Activated naive CD8-positive, alpha-beta T cell treated with anti-CD3 and anti-CD28 coated beads, Interleukin-2, amount 50 U/mL, for 16 hours (primary cell): Measurements from ENCODE around the gene NFIA.

ENCODE experiments used
- DNase-seq: peaks from one replicate; pipeline ENCODE4 v3.0.0-alpha.2; 2020; ENCODE audit warnings: low read depth, low spot score

Gene NFIA

GRCh38 chr1:61297887-61298286 is 215.5 kb downstream of the NFIA start:
- no peak for DNase-seq

DNA sequence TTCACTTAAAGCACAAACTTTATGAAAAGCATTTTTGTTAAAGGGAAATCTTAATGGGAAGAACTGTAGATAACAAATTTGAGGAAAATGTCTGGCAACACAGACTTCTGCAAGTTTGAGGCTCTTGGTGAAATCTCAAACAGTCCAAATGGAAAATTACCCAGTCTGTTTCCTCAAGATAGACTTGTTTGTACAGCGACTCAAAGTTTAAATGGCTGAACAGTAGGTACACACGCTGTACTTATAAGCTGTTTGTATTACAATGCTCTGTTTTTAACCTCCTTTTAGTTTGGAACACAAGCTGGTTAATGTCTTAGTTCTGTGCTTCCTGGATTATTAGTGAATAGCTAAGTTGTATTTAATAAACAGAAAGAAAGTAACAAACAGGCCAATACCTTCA is 217.1 kb downstream of the NFIA start:
- DNase-seq = no peak

DNA sequence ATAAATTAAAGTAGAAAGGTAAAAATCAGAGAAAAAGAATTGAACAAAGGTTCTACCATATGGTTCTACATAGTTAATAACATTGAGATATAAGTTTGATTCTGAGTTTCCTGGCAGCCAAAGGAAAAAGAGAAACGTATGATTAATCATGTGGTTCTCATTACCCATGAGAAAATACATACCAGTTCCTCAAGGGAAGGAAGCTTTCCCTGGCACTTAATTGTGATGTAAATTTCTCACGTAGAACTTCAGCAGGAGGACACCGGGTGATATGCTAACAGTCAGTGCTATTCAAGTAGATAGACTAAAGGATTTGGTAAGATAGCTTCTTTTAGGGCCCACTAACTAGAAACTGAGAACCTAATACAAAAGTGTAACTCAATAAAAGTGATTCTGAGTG is 218.5 kb downstream of the NFIA start:
- no peak for DNase-seq

GRCh38 chr1:61301824-61302657 is 219.7 kb downstream of the NFIA start:
- DNase-seq = no peak

DNA sequence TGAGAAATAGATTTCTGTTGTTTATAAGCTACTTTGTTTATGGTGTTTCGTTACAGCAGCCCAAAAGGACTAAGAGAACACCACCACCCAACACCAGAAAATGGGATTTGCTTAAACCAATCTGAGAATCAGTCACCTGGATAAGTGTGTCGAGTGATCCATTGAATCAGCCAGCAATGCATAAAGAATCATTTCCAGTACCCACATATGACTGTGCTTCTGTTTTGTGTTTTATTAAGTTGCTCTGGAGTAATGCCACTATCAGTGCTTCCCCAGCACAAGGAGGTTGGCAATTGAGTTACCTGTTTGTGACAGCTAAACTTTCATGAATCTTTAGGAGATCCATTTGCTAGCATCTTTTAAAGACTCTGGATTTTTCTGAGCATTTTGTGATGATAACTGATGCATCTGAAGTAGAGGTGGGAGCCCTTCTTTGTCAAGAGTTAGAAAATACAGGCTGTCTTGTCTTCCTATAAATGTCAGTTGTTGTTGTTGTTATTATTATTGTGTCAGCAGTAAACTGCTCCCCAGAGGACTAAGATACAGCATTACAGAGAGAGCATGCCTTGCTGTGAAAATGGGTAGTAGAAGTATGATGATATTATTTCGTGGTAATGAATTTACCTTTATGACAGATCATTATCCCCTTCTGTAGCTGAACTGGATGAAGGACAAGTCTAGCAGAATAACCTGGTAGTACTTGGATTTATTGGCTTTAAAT is 225.2 kb downstream of the NFIA start:
- DNase-seq = no peak

DNA sequence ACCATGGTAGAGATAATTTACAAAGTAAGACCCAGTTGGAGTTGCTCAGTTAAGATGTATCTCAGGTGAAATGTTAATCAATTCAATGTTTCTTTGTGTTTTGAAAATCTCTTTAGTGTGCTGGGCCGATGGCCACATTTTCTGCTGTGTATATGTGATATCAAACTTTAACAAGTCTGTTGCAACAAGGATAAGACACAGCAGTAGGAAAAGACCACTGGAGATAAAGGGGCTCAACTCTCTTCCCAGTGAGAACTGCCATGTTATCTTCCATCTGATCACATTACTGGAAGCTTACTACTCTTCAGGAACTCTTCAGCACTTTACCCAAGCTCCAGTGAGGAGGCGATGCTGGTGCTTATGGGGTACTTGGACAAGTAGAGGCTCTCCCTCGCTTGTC is 227.7 kb downstream of the NFIA start:
- no peak for DNase-seq

DNA sequence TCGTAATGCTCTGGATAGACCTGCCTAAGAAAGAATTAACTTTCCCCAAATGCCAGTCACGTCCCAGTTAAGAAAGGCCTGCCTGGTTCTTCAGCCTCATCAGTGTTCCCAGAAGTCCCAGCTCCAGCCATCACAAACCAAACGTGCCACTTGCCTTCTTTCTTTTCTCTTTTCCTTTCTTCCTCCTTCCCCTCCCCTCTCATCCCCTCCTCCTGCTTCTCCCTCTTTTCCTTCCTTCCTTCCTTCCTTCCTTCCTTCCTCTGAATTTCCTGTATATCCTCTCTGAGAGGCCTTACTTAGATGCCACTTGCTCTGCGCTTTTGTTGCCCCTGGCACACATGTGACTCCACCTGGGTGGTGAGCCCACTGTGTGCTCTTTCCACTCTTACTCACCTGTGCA is 228.2 kb downstream of the NFIA start:
- no peak for DNase-seq

- no peak for DNase-seq
These were observed 231.6 kb downstream of the NFIA start for GRCh38 chr1:61313906-61314422.

- no peak for DNase-seq
These were observed 232.7 kb downstream of the NFIA start for GRCh38 chr1:61315011-61315410.

- no peak for DNase-seq
These were observed 234.1 kb downstream of the NFIA start for GRCh38 chr1:61316493-61316892.

- DNase-seq = no peak
These were observed 236.2 kb downstream of the NFIA start for GRCh38 chr1:61318319-61319125.

DNA sequence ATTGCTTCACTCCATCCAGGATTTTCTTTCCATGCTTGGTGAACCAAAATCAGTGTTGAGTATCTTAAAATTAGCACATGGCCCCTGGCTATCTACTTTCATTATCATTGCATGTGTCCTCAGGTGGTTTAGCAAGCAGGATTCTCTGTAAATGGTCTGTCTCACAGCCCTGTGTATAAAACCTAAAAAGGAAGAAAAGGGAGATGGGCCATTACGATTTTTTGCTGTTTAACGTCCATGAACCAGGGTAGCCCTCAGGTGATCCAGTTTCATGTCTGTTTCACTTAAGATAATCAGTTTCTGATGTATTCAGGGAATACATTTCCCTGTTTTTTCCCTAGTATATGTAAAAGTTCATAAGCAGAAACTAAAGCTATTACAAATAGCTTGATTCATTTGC is 238.2 kb downstream of the NFIA start:
- DNase-seq = no peak

GRCh38 chr1:61322008-61322744 is 239.8 kb downstream of the NFIA start:
- DNase-seq = no peak

DNA sequence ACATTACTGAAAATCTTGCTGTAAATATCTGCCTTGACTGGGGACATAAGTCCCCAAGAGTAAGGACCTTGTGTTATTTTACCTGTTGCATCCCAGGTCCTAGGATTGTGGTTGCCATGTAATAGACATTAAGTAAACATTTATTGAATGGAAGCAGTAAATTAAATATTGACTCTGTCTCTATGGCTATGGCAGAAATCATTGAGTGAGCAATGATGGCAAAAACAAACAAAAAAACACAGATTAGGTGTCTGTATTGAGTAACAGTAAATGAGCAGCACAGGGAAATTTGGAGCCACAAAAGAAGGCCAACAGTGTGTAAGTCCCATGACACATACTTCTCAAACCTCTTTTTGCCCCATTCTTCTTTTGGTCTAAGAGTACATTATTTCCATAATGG is 240.4 kb downstream of the NFIA start:
- no peak for DNase-seq

DNA sequence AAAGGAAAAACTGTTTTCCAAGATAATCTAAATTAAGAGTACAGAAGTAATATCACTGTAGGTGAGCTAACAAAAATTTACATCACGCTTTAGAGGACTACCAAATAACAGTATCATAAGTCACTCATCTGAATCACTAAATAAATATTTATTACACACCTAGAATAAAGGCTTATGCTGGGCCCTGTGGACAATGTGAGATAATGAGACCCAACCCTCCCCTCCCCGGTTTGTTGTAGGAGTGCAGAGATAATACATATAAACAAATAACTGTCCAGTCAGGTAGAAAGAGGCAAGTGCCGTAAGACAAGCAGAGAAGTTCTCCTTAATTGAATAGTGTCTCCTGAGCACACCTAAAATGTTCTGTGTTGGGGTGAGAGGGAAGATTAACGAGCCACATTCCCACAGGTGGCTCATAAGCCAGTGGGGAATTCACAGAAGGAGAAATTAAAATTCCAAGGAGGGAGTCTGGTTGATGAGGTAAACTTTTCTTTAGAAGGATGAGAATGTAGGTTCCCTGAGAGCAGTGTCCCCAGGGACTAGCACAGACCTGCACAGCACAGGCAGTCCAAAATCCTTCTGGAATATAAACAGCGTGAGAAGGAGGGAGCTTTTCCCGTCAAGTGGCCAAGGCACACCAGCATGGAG is 241.4 kb downstream of the NFIA start:
- DNase-seq = no peak

GRCh38 chr1:61326713-61327112 is 244.4 kb downstream of the NFIA start:
- DNase-seq = no peak

- no peak for DNase-seq
These were observed 245.1 kb downstream of the NFIA start for GRCh38 chr1:61327436-61327835.

GRCh38 chr1:61329556-61329955 is 247.2 kb downstream of the NFIA start:
- no peak for DNase-seq

DNA sequence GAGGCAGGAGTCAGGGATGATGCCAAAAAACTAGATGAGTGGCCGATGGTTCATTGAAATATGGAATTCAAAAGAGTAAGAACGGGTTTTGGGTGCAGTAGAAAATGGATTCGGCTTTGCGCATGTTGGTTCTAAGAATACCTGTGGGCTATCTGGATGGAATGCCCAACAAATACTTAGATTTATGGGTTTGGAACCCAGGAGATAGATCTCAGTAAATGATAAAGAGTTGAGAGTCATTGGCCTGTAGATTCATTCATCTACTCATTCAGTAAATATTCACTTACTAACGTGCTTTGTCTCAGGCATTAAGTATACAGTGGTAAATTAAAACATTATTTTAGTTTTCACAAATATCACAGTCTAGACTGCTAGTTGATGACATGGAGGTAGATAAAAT is 247.7 kb downstream of the NFIA start:
- no peak for DNase-seq

DNA sequence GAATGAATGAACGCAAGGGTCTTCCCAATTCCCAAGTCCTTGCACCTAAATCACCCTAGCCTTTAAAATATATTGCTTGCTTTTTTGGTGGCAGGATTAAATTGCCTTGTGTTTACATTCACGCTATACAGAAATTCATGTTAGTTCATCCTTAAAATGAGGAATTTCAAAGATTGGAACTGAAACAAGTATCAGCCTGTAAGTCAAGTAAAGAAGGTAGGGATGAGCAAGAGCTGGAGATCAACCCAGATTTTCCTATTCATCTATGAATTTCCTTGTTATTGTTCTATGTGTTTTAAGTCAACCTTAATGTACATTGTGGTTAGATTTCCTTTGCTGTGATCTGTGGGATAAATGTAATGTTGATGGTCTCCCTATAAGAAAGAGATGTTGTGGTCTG is 248.2 kb downstream of the NFIA start:
- DNase-seq = no peak

GRCh38 chr1:61332196-61332753 is 249.9 kb downstream of the NFIA start:
- DNase-seq = no peak
